Stimulated activated naive CD8-positive, alpha-beta T cell treated with anti-CD3 and anti-CD28 coated beads, Interleukin-15, amount 100 ng/mL, for 72 hours (primary cell): ENCODE data around the gene ETNK2.

ENCODE experiments used
- ATAC-seq: fragments of 150-1000 bp; cut with Tn5 transposase; 2 replicates; pipeline ENCODE4 v1.10.0; 2021; ENCODE audit warnings: mild to moderate bottlenecking, moderate library complexity
- DNase-seq, 2 donors: peaks; one replicate each; pipeline ENCODE4 v3.0.0; 2021 to 2022
- H3K27ac Mint-ChIP-seq, 2 donors: one replicate each; pipeline ENCODE4 v1.8.0; 2022; ENCODE audit warnings: mild to moderate bottlenecking in 2 of 2, mixed read lengths in 2 of 2, moderate library complexity in 2 of 2
- H3K27me3 Mint-ChIP-seq: one replicate; pipeline ENCODE4 v1.8.0; 2022; ENCODE audit warnings: mixed read lengths
- H3K4me1 Mint-ChIP-seq: one replicate; pipeline ENCODE4 v1.8.0; 2022; ENCODE audit warnings: mild to moderate bottlenecking, mixed read lengths
- H3K4me3 Mint-ChIP-seq, 2 donors: one replicate each; pipeline ENCODE4 v1.8.0; 2022; ENCODE audit warnings: mild to moderate bottlenecking in 2 of 2, mixed read lengths in 2 of 2, moderate library complexity in 1 of 2
- H3K9me3 Mint-ChIP-seq, 2 donors: one replicate each; pipeline ENCODE4 v1.8.0; 2022; ENCODE audit warnings: mixed read lengths in 2 of 2

ETNK2 gene

GRCh38 chr1:204151552-204152309, at the start of gene ETNK2:
TSS of gene ETNK2 (minus strand) at chr1:204152044. CDS start at chr1:204151852, 192 bp downstream.
- DNase-seq (peak; percentile 40 to 53), ATAC-seq (peak; percentile 62)
- Mint-ChIP-seq H3K9me3 (no peaks in the 10 kb centered on the region), H3K27me3 (peaks cover 10% of the 10 kb centered on the region), H3K4me3 (peak within 1 kb of the TSS; percentile 76 to 82), H3K4me1 (peaks cover 5% of the 10 kb centered on the region), H3K27ac (peak within 1 kb of the TSS in 1 of 2 donors; percentile 63)

- peaks cover 37% of the 10 kb centered on the region for H3K27me3 Mint-ChIP-seq
- ATAC-seq (no peak), DNase-seq (no peak)
- no peak overlapping the region for H3K4me3 Mint-ChIP-seq
- H3K4me1 Mint-ChIP-seq, result peaks cover 22% of the 10 kb centered on the region
- H3K9me3 Mint-ChIP-seq, result no peaks in the 10 kb centered on the region
- no peak overlapping the region for H3K27ac Mint-ChIP-seq
These were observed 49.6 kb upstream of the ETNK2 start for GRCh38 chr1:204201348-204202040.

- H3K27me3 Mint-ChIP-seq, result peaks cover 18% of the 10 kb centered on the region
- peaks cover 0 to 3% of the 10 kb centered on the region in 2 donors for H3K9me3 Mint-ChIP-seq
- H3K4me3 Mint-ChIP-seq, result no peak overlapping the region
- ATAC-seq, result no peak
- peaks cover 26% of the 10 kb centered on the region for H3K4me1 Mint-ChIP-seq
- no peak for DNase-seq
- no peak overlapping the region for H3K27ac Mint-ChIP-seq
These were observed 47.7 kb upstream of the ETNK2 start for GRCh38 chr1:204199579-204199978.

GRCh38 chr1:204198348-204199340, 46.8 kb upstream of the ETNK2 start:
- no peak overlapping the region for H3K4me3 Mint-ChIP-seq
- H3K4me1 Mint-ChIP-seq, result peaks cover 30% of the 10 kb centered on the region
- ATAC-seq (peak; percentile 27), DNase-seq (no peak)
- H3K27me3 Mint-ChIP-seq, result peaks cover 9% of the 10 kb centered on the region
- H3K27ac Mint-ChIP-seq, result no peak overlapping the region
- peaks cover 0 to 3% of the 10 kb centered on the region in 2 donors for H3K9me3 Mint-ChIP-seq

GRCh38 chr1:204197068-204197467, 45.2 kb upstream of the ETNK2 start:
- H3K4me3 Mint-ChIP-seq, result no peak overlapping the region
- DNase-seq (no peak), ATAC-seq (no peak)
- H3K4me1 Mint-ChIP-seq, result peaks cover 30% of the 10 kb centered on the region
- H3K27ac Mint-ChIP-seq, result no peak overlapping the region
- H3K9me3 Mint-ChIP-seq, result peaks cover 0 to 3% of the 10 kb centered on the region in 2 donors
- H3K27me3 Mint-ChIP-seq, result no peaks in the 10 kb centered on the region

- no peak for DNase-seq
- peaks cover 30% of the 10 kb centered on the region for H3K4me1 Mint-ChIP-seq
- H3K9me3 Mint-ChIP-seq, result peaks cover 0 to 3% of the 10 kb centered on the region in 2 donors
- peak within 1 kb of the TSS in 1 of 2 donors; percentile 72 for H3K27ac Mint-ChIP-seq
- ATAC-seq, result no peak
- H3K27me3 Mint-ChIP-seq, result no peaks in the 10 kb centered on the region
- H3K4me3 Mint-ChIP-seq, result no peak within 1 kb of the TSS
These were observed 44.4 kb upstream of the ETNK2 start, which contains the start of gene KISS1 for GRCh38 chr1:204196068-204196795. TSS of gene KISS1 (minus strand) at chr1:204196491. CDS start at chr1:204192876, 3,615 bp downstream.

GRCh38 chr1:204194771-204195170, 42.9 kb upstream of the ETNK2 start:
- DNase-seq (no peak), ATAC-seq (no peak)
- Mint-ChIP-seq H3K9me3 (peaks cover 0 to 3% of the 10 kb centered on the region in 2 donors), H3K4me3 (no peak overlapping the region), H3K4me1 (peaks cover 36% of the 10 kb centered on the region), H3K27ac (no peak overlapping the region), H3K27me3 (no peaks in the 10 kb centered on the region)

GRCh38 chr1:204194080-204194479, 42.2 kb upstream of the ETNK2 start:
- Mint-ChIP-seq H3K27me3 (no peaks in the 10 kb centered on the region), H3K9me3 (peaks cover 0 to 3% of the 10 kb centered on the region in 2 donors), H3K4me1 (peaks cover 43% of the 10 kb centered on the region), H3K27ac (no peak overlapping the region), H3K4me3 (no peak overlapping the region)
- ATAC-seq (no peak), DNase-seq (no peak)

GRCh38 chr1:204192589-204193352, 40.9 kb upstream of the ETNK2 start:
- Mint-ChIP-seq H3K4me3 (no peak overlapping the region), H3K4me1 (peaks cover 41% of the 10 kb centered on the region), H3K9me3 (peaks cover 0 to 3% of the 10 kb centered on the region in 2 donors), H3K27me3 (peaks cover 6% of the 10 kb centered on the region), H3K27ac (no peak overlapping the region)
- DNase-seq (no peak), ATAC-seq (no peak)

- H3K27me3 Mint-ChIP-seq, result peaks cover 13% of the 10 kb centered on the region
- DNase-seq, result no peak
- H3K4me1 Mint-ChIP-seq, result peaks cover 41% of the 10 kb centered on the region
- ATAC-seq, result no peak
- H3K4me3 Mint-ChIP-seq, result no peak overlapping the region
- H3K27ac Mint-ChIP-seq, result no peak overlapping the region
- H3K9me3 Mint-ChIP-seq, result peaks cover 0 to 3% of the 10 kb centered on the region in 2 donors
These were observed 40.2 kb upstream of the ETNK2 start for GRCh38 chr1:204192046-204192445.

- no peak for ATAC-seq
- no peak overlapping the region for H3K4me3 Mint-ChIP-seq
- no peak overlapping the region for H3K27ac Mint-ChIP-seq
- H3K27me3 Mint-ChIP-seq, result peaks cover 19% of the 10 kb centered on the region
- DNase-seq, result no peak
- peaks cover 37% of the 10 kb centered on the region for H3K4me1 Mint-ChIP-seq
- peaks cover 0 to 3% of the 10 kb centered on the region in 2 donors for H3K9me3 Mint-ChIP-seq
These were observed 39.6 kb upstream of the ETNK2 start for GRCh38 chr1:204191456-204191855.

GRCh38 chr1:204190212-204191211, 38.7 kb upstream of the ETNK2 start:
- Mint-ChIP-seq H3K4me3 (peak overlapping the region; percentile 46 to 59), H3K9me3 (peaks cover 0 to 3% of the 10 kb centered on the region in 2 donors), H3K27ac (no peak overlapping the region), H3K27me3 (peaks cover 26% of the 10 kb centered on the region), H3K4me1 (peaks cover 34% of the 10 kb centered on the region)
- ATAC-seq, result peak; percentile 63
- DNase-seq, result peak; percentile 37 to 43
